Measurements from ENCODE around the gene NPAS3.

NPAS3 gene

DNA sequence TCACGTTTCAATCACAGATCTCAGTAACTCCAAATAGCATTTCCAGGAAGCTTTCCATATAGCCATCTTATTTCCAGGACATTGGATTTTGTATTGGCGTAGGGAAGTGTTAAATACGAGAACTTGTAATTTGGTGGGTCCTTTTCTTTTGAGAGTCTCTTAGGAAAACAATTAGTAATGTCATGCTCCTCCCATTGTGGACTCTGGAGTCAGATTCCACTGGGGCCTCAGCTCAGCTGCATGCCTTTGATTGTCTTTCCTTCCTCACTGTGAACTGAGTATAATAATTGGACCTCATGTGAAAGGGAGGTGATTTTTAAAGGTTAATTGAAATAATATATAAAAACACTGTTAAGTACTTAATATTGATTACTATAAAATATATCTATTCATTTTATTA is 462.6 kb downstream of the NPAS3 start:
- TF ChIP-seq, protein P1, sequence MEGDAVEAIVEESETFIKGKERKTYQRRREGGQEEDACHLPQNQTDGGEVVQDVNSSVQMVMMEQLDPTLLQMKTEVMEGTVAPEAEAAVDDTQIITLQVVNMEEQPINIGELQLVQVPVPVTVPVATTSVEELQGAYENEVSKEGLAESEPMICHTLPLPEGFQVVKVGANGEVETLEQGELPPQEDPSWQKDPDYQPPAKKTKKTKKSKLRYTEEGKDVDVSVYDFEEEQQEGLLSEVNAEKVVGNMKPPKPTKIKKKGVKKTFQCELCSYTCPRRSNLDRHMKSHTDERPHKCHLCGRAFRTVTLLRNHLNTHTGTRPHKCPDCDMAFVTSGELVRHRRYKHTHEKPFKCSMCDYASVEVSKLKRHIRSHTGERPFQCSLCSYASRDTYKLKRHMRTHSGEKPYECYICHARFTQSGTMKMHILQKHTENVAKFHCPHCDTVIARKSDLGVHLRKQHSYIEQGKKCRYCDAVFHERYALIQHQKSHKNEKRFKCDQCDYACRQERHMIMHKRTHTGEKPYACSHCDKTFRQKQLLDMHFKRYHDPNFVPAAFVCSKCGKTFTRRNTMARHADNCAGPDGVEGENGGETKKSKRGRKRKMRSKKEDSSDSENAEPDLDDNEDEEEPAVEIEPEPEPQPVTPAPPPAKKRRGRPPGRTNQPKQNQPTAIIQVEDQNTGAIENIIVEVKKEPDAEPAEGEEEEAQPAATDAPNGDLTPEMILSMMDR (IDR thresholded peaks at IDR 0.05), result no peak
- TF ChIP-seq ZFX (IDR thresholded peaks at IDR 0.05; ENCODE audit: borderline replicate concordance), result no peak
- no peak overlapping the region for H3K27ac ChIP-seq

DNA sequence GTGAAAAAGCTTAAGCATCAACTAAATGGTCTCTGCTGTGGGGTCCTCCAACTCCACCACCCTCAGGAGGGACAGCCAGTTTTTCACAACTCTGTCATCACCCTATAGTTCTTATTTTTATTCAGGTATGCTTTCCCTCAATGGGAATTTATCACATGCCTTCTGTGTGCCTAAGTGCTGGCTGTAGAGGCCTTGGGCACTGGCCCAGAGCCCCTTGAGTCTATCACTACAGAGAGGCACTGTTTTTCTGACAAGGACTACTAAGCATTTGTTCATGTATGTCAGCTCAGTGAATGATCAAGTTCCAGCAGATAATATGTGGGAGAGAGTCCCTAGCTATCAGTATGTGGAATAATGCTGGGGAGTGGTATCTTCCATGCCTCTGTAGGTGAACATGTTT is 463.9 kb downstream of the NPAS3 start:
- TF ChIP-seq ZFX (IDR thresholded peaks at IDR 0.05; ENCODE audit: borderline replicate concordance), result no peak
- TF ChIP-seq, protein P1 (IDR thresholded peaks at IDR 0.05), result no peak
- H3K27ac ChIP-seq, result no peak overlapping the region

DNA sequence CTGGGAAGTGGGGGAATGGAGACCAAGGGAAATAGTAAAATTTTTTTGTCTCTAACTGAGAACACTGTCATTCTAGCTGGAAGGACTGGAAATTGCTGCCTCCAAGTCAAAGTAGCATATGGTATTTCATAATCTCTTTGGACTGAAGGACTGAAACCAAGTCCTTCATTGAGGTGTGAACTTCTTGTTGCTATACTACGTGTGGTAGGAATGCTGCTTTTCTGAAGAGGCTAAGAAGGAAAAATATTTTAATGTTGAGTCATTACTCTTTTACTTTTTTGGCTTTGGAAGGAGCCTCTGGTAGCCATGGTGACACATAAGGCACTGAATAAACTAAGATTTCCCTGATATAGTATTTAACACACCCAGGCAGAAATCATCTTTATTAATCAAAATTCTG is 465.4 kb downstream of the NPAS3 start:
- no peak for TF ChIP-seq ZFX (IDR thresholded peaks at IDR 0.05; ENCODE audit: borderline replicate concordance)
- TF ChIP-seq, protein P1 (IDR thresholded peaks at IDR 0.05), result no peak
- H3K27ac ChIP-seq, result no peak overlapping the region

DNA sequence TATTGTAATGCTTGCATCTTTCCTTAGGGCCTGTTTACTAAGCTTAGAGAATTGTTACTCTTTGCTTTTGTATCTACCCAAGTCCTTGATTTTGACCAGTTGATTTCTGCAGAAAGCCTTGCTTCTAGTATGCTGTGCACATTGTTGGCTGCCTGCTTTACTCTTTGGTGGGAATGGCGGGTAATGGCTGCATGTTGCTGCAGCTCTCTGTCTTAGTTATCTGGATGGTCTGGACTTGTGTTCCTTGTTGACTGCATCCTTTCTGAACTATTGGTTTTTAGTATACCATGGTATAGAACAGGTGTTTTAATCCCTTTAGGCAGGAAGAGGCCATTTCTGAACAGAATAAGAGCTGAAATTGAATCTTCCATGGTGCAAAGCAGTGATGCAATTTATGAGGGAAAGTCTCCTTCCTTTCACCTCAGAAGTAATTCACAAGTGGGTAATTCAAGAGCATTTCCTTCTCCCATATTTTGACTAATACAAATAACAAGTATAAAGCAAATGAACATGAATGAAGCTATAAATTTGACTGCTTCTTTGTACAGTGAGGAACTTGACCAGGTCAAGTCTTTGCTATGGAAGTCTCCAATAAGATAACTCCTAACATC is 466.4 kb downstream of the NPAS3 start:
- no peak overlapping the region for H3K27ac ChIP-seq
- TF ChIP-seq ZFX (IDR thresholded peaks at IDR 0.05; ENCODE audit: borderline replicate concordance), result no peak
- TF ChIP-seq, protein P1 (IDR thresholded peaks at IDR 0.05), result no peak

DNA sequence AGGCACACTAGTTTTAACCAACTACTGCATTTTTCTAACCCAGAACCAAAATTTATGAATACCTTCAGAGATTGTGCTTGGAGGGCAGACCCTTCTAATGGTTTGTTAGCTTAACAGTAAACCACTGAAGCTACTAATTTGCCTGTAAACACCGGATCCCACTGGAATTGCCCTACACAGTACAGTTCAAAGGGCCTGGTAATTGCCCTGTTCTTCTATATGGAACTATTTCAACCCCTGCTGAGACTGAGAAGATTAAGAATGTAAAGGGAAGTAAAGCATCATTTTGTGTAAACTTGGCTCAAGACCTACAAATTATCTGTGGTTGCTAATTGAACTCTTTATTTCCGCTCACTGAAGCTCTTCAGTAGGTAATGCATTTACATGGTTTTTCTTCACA is 468.1 kb downstream of the NPAS3 start:
- no peak overlapping the region for H3K27ac ChIP-seq
- TF ChIP-seq, protein P1 (IDR thresholded peaks at IDR 0.05), result no peak
- TF ChIP-seq ZFX (IDR thresholded peaks at IDR 0.05; ENCODE audit: borderline replicate concordance), result no peak

DNA sequence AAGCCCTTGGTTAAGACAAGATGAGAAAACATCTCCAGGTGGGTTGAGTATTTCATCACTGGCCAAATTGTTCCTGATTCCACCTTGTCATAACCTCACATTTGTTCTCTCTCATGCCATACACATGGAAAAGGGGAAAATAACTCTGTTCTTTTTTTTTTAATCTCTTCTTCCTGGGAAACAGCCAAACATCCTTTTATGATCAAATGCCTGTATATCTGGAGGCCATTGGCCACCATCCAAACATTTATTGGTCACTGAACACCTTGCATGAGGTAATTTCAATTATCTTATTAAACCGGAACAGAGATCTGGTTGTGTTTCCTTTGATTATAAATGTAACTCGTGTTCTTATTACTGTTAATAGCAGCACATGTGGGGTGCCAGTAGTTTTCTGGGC is 469.6 kb downstream of the NPAS3 start:
- H3K27ac ChIP-seq, result no peak overlapping the region
- TF ChIP-seq ZFX (IDR thresholded peaks at IDR 0.05; ENCODE audit: borderline replicate concordance), result no peak
- TF ChIP-seq, protein P1 (IDR thresholded peaks at IDR 0.05), result no peak

DNA sequence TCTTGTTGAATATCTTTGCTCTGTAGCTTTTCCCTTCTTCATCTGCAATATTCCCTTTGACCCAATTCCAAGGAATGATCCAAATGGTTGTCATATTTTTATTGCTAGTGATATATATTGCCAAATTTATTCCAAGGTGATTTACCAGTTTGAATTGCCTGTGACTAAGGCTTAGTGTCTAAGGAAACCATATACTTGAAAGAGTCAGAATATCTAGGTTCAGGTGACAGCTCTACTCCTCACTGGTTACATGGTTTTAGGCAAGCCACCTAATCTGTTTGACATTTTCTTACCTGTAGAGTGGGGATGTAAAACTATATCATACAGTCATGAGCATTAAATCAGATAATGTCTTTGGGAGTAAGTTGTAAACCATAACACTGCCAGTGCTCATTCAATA is 473.8 kb downstream of the NPAS3 start:
- no peak overlapping the region for H3K27ac ChIP-seq

More for the DNA sequence above, 473.8 kb downstream of the NPAS3 start:
- no peak for TF ChIP-seq ZFX (IDR thresholded peaks at IDR 0.05; ENCODE audit: borderline replicate concordance)
- TF ChIP-seq, protein P1 (IDR thresholded peaks at IDR 0.05), result no peak

All from 22Rv1 (cell line).